Upper lobe of left lung (tissue), 4 donors: ENCODE results near the gene TNRC6C.

Source experiments
- EP300 ChIP-seq, 4 donors: sonication (generic); formaldehyde crosslinking; IDR thresholded peaks; one replicate each; pipeline ENCODE4 v1.5.1; 2017; ENCODE audit warnings: antibody characterized with exemption in 4 of 4, control low read depth in 2 of 4
- POLR2A ChIP-seq, 4 donors: fragments of 450-650 bp; IDR thresholded peaks; one replicate each; pipeline ENCODE4 v1.5.1; 2016 to 2017; ENCODE audit warnings: antibody characterized with exemption in 4 of 4, mild to moderate bottlenecking in 2 of 4
- POLR2AphosphoS5 ChIP-seq, 2 donors: sonication (generic); formaldehyde crosslinking; IDR thresholded peaks; one replicate each; pipeline ENCODE4 v1.5.1; 2017; ENCODE audit warnings: antibody characterized with exemption in 2 of 2
- TF ChIP-seq, protein P1 (sequence below), 6 experiments: fragments of 450-650 bp in 4 of 6; fragments of 200-600 bp in 2 of 6; sonication (generic) in 2 of 6; IDR thresholded peaks; one replicate each; pipeline ENCODE4 v1.5.1; 2016 to 2019; ENCODE audit warnings: antibody characterized with exemption in 6 of 6

- TF ChIP-seq, protein P1, sequence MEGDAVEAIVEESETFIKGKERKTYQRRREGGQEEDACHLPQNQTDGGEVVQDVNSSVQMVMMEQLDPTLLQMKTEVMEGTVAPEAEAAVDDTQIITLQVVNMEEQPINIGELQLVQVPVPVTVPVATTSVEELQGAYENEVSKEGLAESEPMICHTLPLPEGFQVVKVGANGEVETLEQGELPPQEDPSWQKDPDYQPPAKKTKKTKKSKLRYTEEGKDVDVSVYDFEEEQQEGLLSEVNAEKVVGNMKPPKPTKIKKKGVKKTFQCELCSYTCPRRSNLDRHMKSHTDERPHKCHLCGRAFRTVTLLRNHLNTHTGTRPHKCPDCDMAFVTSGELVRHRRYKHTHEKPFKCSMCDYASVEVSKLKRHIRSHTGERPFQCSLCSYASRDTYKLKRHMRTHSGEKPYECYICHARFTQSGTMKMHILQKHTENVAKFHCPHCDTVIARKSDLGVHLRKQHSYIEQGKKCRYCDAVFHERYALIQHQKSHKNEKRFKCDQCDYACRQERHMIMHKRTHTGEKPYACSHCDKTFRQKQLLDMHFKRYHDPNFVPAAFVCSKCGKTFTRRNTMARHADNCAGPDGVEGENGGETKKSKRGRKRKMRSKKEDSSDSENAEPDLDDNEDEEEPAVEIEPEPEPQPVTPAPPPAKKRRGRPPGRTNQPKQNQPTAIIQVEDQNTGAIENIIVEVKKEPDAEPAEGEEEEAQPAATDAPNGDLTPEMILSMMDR (IDR thresholded peaks at IDR 0.05): no peak
- TF ChIP-seq EP300 (IDR thresholded peaks at IDR 0.05): no peak
- TF ChIP-seq POLR2AphosphoS5 (IDR thresholded peaks at IDR 0.05): no peak
- TF ChIP-seq POLR2A (IDR thresholded peaks at IDR 0.05): no peak
Observed at GRCh38 chr17:78124836-78125137, 166.3 kb downstream of the TNRC6C start.
